SK-N-SH (cell line): Measurements from ENCODE around the gene LIN9. TPM values are rescaled to one million over a fixed set of nuclear protein-coding genes. Genes with fewer than 3 reads are reported as not detected.
A peak's percentile ranks its signal among the peaks of the same experiment; 100 is the strongest.

Source experiments
- CTCF ChIA-PET: fragments of 300-600, 350-600 bp; formaldehyde crosslinking; extraction: SDS; loops from one replicate; lab custom pipeline; 2021; lab: Yijun Ruan, JAX
- POLR2A ChIA-PET: fragments of 350-600 bp; sonication (Branson Sonifier 250); formaldehyde crosslinking; extraction: SDS; loops from one replicate; lab custom pipeline; 2020; ENCODE audit warnings: antibody characterized with exemption, inconsistent platforms; lab: Yijun Ruan, JAX
- DNase-seq: peaks from one replicate; pipeline ENCODE4 v3.0.0; 2012
- H2AFZ ChIP-seq: fragments of 200-600 bp; sonication (generic); 2 replicates; pipeline ENCODE4 v1.8.1; 2016; ENCODE audit warnings: antibody characterized with exemption, mild to moderate bottlenecking, low read depth
- H3F3A ChIP-seq: fragments of 200-600 bp; sonication (generic); replicated peaks from 2 replicates; pipeline ENCODE3; 2016; ENCODE audit warnings: antibody characterized with exemption, mild to moderate bottlenecking; ENCODE audit not compliant: insufficient read depth
- H3K27ac ChIP-seq, 2 experiments: fragments of 200-500 bp in 1 of 2; fragments of 200-600 bp in 1 of 2; sonication (Bioruptor generic) in 1 of 2; sonication (generic), shearing (Covaris generic) in 1 of 2; 2 replicates each; pipeline versions ENCODE4 v1.5.1 to v1.6.1; 2014 to 2016; ENCODE audit warnings: low read depth in 2 of 2, inconsistent platforms in 1 of 2, low read length in 1 of 2, mild to moderate bottlenecking in 1 of 2, mixed read lengths in 1 of 2
- H3K27me3 ChIP-seq: fragments of 200-600 bp; sonication (generic), shearing (Covaris generic); 2 replicates; pipeline ENCODE4 v1.6.1; 2016; ENCODE audit warnings: mixed run types; ENCODE audit not compliant: insufficient read depth
- H3K36me3 ChIP-seq, 2 experiments: fragments of 200-500 bp in 1 of 2; fragments of 200-600 bp in 1 of 2; sonication (Bioruptor generic) in 1 of 2; sonication (generic) in 1 of 2; replicated peaks in 1 of 2; 2 replicates each; pipeline versions ENCODE3 to v1.5.1; 2014 to 2016; ENCODE audit warnings: low read length in 1 of 2, mild to moderate bottlenecking in 1 of 2; ENCODE audit not compliant: insufficient read depth in 2 of 2, control insufficient read depth in 1 of 2
- H3K4me1 ChIP-seq, 2 experiments: fragments of 200-500 bp in 1 of 2; fragments of 200-600 bp in 1 of 2; sonication (Bioruptor generic) in 1 of 2; sonication (generic), shearing (Covaris generic) in 1 of 2; 2 replicates each; pipeline versions ENCODE4 v1.5.1 to v1.6.1; 2014 to 2016; ENCODE audit warnings: low read depth in 1 of 2, low read length in 1 of 2, mixed run types in 1 of 2; ENCODE audit not compliant: insufficient read depth in 2 of 2, control insufficient read depth in 1 of 2
- H3K4me2 ChIP-seq: fragments of 200-600 bp; sonication (generic), shearing (Covaris generic); 2 replicates; pipeline ENCODE4 v1.6.1; 2017; ENCODE audit warnings: mixed run types
- H3K4me3 ChIP-seq, 2 experiments: fragments of 200-500 bp in 1 of 2; fragments of 200-600 bp in 1 of 2; sonication (Bioruptor generic) in 1 of 2; sonication (generic), shearing (Covaris generic) in 1 of 2; 2 replicates each; pipeline versions ENCODE4 v1.5.1 to v1.8.1; 2014 to 2016; ENCODE audit warnings: low read depth in 2 of 2, inconsistent platforms in 1 of 2, low read length in 1 of 2, mild to moderate bottlenecking in 1 of 2, mixed read lengths in 1 of 2, moderate library complexity in 1 of 2
- H3K79me2 ChIP-seq: fragments of 200-600 bp; sonication (generic); 2 replicates; pipeline ENCODE4 v1.8.1; 2017; ENCODE audit warnings: mild to moderate bottlenecking; ENCODE audit not compliant: insufficient read depth
- H3K9ac ChIP-seq: fragments of 200-600 bp; sonication (generic); 2 replicates; pipeline ENCODE4 v1.6.1; 2017; ENCODE audit warnings: mixed run types
- H3K9me2 ChIP-seq: fragments of 200-600 bp; sonication (generic); 2 replicates; pipeline ENCODE4 v1.6.1; 2017; ENCODE audit warnings: mixed run types
- H3K9me3 ChIP-seq: fragments of 200-600 bp; sonication (generic); 2 replicates; pipeline ENCODE4 v1.6.1; 2017; ENCODE audit warnings: mixed run types, mild to moderate bottlenecking, moderate library complexity
- H4K20me1 ChIP-seq: fragments of 200-600 bp; sonication (generic); 2 replicates; pipeline ENCODE4 v1.6.1; 2017; ENCODE audit warnings: mild to moderate bottlenecking, mixed run types; ENCODE audit not compliant: insufficient read depth
- CTCF ChIP-seq: fragments of 200-600 bp; sonication (generic); IDR thresholded peaks from 2 replicates; pipeline ENCODE4 v1.6.1; 2017; ENCODE audit warnings: antibody characterized with exemption, mild to moderate bottlenecking, moderate library complexity
- ELF1 ChIP-seq: IDR thresholded peaks from 2 replicates; pipeline ENCODE4 v1.4.0; 2012
- EP300 ChIP-seq, 2 experiments: IDR thresholded peaks; 2 replicates each; pipeline versions ENCODE4 v1.4.0 to v1.6.1; 2012; ENCODE audit warnings: borderline replicate concordance in 1 of 2, low read depth in 1 of 2, low read length in 1 of 2
- FOSL2 ChIP-seq: IDR thresholded peaks from 2 replicates; pipeline ENCODE4 v1.4.0; 2012; ENCODE audit warnings: low read depth, mild to moderate bottlenecking, moderate library complexity, borderline replicate concordance
- FOXJ3 ChIP-seq: sonication (generic); formaldehyde crosslinking; IDR thresholded peaks from 2 replicates; pipeline ENCODE4 v1.5.1; 2020; ENCODE audit warnings: mild to moderate bottlenecking, missing genetic modification reagents
- FOXM1 ChIP-seq: IDR thresholded peaks from 2 replicates; pipeline ENCODE4 v1.4.0; 2012; ENCODE audit warnings: low read depth, mild to moderate bottlenecking
- GABPA ChIP-seq: IDR thresholded peaks from 2 replicates; pipeline ENCODE4 v1.4.0; 2012; ENCODE audit warnings: low read depth, mild to moderate bottlenecking
- GATA2 ChIP-seq: sonication (generic); formaldehyde crosslinking; IDR thresholded peaks from 2 replicates; pipeline ENCODE4 v1.5.0; 2020; ENCODE audit warnings: mild to moderate bottlenecking, missing genetic modification reagents
- JUND ChIP-seq: IDR thresholded peaks from 2 replicates; pipeline ENCODE4 v1.4.0; 2012
- MAX ChIP-seq: IDR thresholded peaks from 2 replicates; pipeline ENCODE4 v1.4.0; 2012; ENCODE audit warnings: low read depth
- MEF2A ChIP-seq: IDR thresholded peaks from 2 replicates; pipeline ENCODE4 v1.4.0; 2012; ENCODE audit warnings: low read depth, borderline replicate concordance
- NFIC ChIP-seq: IDR thresholded peaks from 2 replicates; pipeline ENCODE4 v1.4.0; 2012; ENCODE audit warnings: borderline replicate concordance
- PBX3 ChIP-seq: IDR thresholded peaks from 2 replicates; pipeline ENCODE4; 2012
- SIN3A ChIP-seq: IDR thresholded peaks from 2 replicates; pipeline ENCODE4 v1.6.1; 2012; ENCODE audit warnings: low read depth, mild to moderate bottlenecking, low read length, moderate library complexity, borderline replicate concordance
- TCF12 ChIP-seq: IDR thresholded peaks from 2 replicates; pipeline ENCODE4 v1.4.0; 2012
- TEAD4 ChIP-seq: IDR thresholded peaks from 2 replicates; pipeline ENCODE4 v1.4.0; 2012; ENCODE audit warnings: mild to moderate bottlenecking, borderline replicate concordance; ENCODE audit not compliant: insufficient read depth
- USF1 ChIP-seq: IDR thresholded peaks from 2 replicates; pipeline ENCODE4 v1.4.0; 2012; ENCODE audit warnings: low read depth, borderline replicate concordance
- YY1 ChIP-seq: IDR thresholded peaks from 2 replicates; pipeline ENCODE4 v1.4.0; 2012; ENCODE audit warnings: low read depth, mild to moderate bottlenecking
- ZBTB33 ChIP-seq: IDR thresholded peaks from 2 replicates; pipeline ENCODE4 v1.4.0; 2012; ENCODE audit warnings: low read depth, borderline replicate concordance
- WGBS: methylation state at CpG from one replicate; pipeline ENCODE4 v1.1.6; 2017; ENCODE audit warnings: low lambda C conversion rate; 5-methylcytosine and 5-hydroxymethylcytosine counted together
- polyA plus RNA-seq, 3 experiments: library from polyadenylated mRNA; depleted of rRNA; stranded (reverse); fragments of >200 nt; gene quantifications; 2 replicates each; pipeline ENCODE4 v1.2.3, GENCODE V29; 2012
- TF ChIP-seq, protein P1 (sequence below): fragments of 150-350 bp; IDR thresholded peaks from 2 replicates; pipeline ENCODE4 v1.6.1; 2016; ENCODE audit warnings: mild to moderate bottlenecking, low read depth, low read length

The LIN9 gene
- polyA plus RNA-seq, 1 of the 3 experiments (the other 2 are of a cell fraction) = 1.7 TPM

GRCh38 chr1:226349801-226350518, 41.0 kb upstream of the LIN9 start:
- H3K27ac ChIP-seq = no peak overlapping the region; a peak in 1 of 4 replicates
- TF ChIP-seq FOSL2 (no peak), FOXJ3 (CRISPR knock-in tag) (no peak), MEF2A (no peak), ZBTB33 (no peak), FOXM1 (no peak), SIN3A (no peak), GATA2 (CRISPR knock-in tag) (no peak; the same call in 1 of the 2 replicates), TCF12 (no peak), GABPA (no peak), PBX3 (no peak), NFIC (no peak), YY1 (no peak), ELF1 (no peak), USF1 (no peak), TEAD4 (no peak), JUND (no peak), EP300 (IDR thresholded peaks at IDR 0.05; ENCODE audit: borderline replicate concordance in 1 of 2, low read depth in 1 of 2, low read length in 1 of 2) (no peak), CTCF (no peak), MAX (no peak)
- TF ChIP-seq, protein P1, sequence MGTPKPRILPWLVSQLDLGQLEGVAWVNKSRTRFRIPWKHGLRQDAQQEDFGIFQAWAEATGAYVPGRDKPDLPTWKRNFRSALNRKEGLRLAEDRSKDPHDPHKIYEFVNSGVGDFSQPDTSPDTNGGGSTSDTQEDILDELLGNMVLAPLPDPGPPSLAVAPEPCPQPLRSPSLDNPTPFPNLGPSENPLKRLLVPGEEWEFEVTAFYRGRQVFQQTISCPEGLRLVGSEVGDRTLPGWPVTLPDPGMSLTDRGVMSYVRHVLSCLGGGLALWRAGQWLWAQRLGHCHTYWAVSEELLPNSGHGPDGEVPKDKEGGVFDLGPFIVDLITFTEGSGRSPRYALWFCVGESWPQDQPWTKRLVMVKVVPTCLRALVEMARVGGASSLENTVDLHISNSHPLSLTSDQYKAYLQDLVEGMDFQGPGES = no peak
- H3F3A ChIP-seq = no peaks in the 10 kb centered on the region
- WGBS = 78% methylated on average over 18 of the region's 18 CpGs
- no peaks in the 10 kb centered on the region for H3K36me3 ChIP-seq
- H3K9me3 ChIP-seq = no peaks in the 10 kb centered on the region
- no peak overlapping the region for H3K9ac ChIP-seq
- no peaks in the 10 kb centered on the region for H3K27me3 ChIP-seq
- no peaks in the 10 kb centered on the region for H4K20me1 ChIP-seq
- H3K4me1 ChIP-seq = peaks cover 0 to 22% of the 10 kb centered on the region in 2 experiments; a peak in 1 of 4 replicates
- H3K79me2 ChIP-seq = no peaks in the 10 kb centered on the region
- DNase-seq = peak; percentile 36
- H2AFZ ChIP-seq = no peak overlapping the region
- no peak overlapping the region for H3K4me2 ChIP-seq
- no peak overlapping the region for H3K4me3 ChIP-seq
- ChIA-PET POLR2A (no interaction called here), CTCF (interaction anchor here (0.6 to 1.3 kb wide), 2 partner anchors 17 to 233 kb away, joined by 3 to 4 read pairs; no protein-coding TSS in a partner anchor)
- no peaks in the 10 kb centered on the region for H3K9me2 ChIP-seq
